ENCODE results near the gene TUBGCP6.
"Not testable (repeated sequence)": the region's sequence is repeated elsewhere in the genome, so short reads cannot be mapped to it uniquely, and the experiment has no call there.

Gene TUBGCP6

GRCh38 chr22:50169774-50170341 is 75.0 kb downstream of the TUBGCP6 start:
- Histone ChIP-seq H4K20me1 (ENCODE audit: insufficient read depth, low read length) (no peaks in the 10 kb centered on the region), H3K9me3 (ENCODE audit: insufficient read depth, low read length, severe bottlenecking) (no peaks in the 10 kb centered on the region), H3K79me2 (ENCODE audit: insufficient read depth, low read length) (no peaks in the 10 kb centered on the region), H3K9ac (ENCODE audit: low read depth, low read length) (no peak overlapping the region), H3K4me3 (ENCODE audit: low read depth in 1 of 2, low read length in 2 of 2) (no peak overlapping the region), H3K4me2 (ENCODE audit: insufficient read depth, low read length) (no peak overlapping the region), H3K27ac (ENCODE audit: low read length) (no peak overlapping the region), H2AFZ (ENCODE audit: low read depth, low read length) (no peak overlapping the region), H3K27me3 (ENCODE audit: insufficient read depth, low read length, poor library complexity) (peaks cover 8% of the 10 kb centered on the region), H3K36me3 (ENCODE audit: insufficient read depth, low read length) (no peaks in the 10 kb centered on the region), H3K4me1 (ENCODE audit: insufficient read depth, low read length) (no peaks in the 10 kb centered on the region)
- TF ChIP-seq, protein P1, sequence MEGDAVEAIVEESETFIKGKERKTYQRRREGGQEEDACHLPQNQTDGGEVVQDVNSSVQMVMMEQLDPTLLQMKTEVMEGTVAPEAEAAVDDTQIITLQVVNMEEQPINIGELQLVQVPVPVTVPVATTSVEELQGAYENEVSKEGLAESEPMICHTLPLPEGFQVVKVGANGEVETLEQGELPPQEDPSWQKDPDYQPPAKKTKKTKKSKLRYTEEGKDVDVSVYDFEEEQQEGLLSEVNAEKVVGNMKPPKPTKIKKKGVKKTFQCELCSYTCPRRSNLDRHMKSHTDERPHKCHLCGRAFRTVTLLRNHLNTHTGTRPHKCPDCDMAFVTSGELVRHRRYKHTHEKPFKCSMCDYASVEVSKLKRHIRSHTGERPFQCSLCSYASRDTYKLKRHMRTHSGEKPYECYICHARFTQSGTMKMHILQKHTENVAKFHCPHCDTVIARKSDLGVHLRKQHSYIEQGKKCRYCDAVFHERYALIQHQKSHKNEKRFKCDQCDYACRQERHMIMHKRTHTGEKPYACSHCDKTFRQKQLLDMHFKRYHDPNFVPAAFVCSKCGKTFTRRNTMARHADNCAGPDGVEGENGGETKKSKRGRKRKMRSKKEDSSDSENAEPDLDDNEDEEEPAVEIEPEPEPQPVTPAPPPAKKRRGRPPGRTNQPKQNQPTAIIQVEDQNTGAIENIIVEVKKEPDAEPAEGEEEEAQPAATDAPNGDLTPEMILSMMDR (IDR thresholded peaks at IDR 0.05; ENCODE audit: borderline replicate concordance, extremely low read depth, low read length, poor library complexity, severe bottlenecking), result no peak
- TF ChIP-seq EZH2 (IDR thresholded peaks at IDR 0.05; ENCODE audit: borderline replicate concordance, low read depth, low read length, severe bottlenecking), result no peak
- DNase-seq (no peak), ATAC-seq (ENCODE audit: insufficient read depth, low read depth) (no peak)

GRCh38 chr22:50169181-50169759 is 75.6 kb downstream of the TUBGCP6 start:
- Histone ChIP-seq H3K27ac (ENCODE audit: low read length) (no peak overlapping the region), H3K9ac (ENCODE audit: low read depth, low read length) (no peak overlapping the region), H3K4me1 (ENCODE audit: insufficient read depth, low read length) (no peaks in the 10 kb centered on the region), H3K9me3 (ENCODE audit: insufficient read depth, low read length, severe bottlenecking) (no peaks in the 10 kb centered on the region), H3K4me2 (ENCODE audit: insufficient read depth, low read length) (no peak overlapping the region), H3K27me3 (ENCODE audit: insufficient read depth, low read length, poor library complexity) (peaks cover 8% of the 10 kb centered on the region), H3K36me3 (ENCODE audit: insufficient read depth, low read length) (no peaks in the 10 kb centered on the region), H2AFZ (ENCODE audit: low read depth, low read length) (no peak overlapping the region), H3K4me3 (ENCODE audit: low read depth in 1 of 2, low read length in 2 of 2) (no peak overlapping the region), H3K79me2 (ENCODE audit: insufficient read depth, low read length) (no peaks in the 10 kb centered on the region), H4K20me1 (ENCODE audit: insufficient read depth, low read length) (no peaks in the 10 kb centered on the region)
- ATAC-seq (ENCODE audit: insufficient read depth, low read depth), result no peak
- no peak for TF ChIP-seq EZH2 (IDR thresholded peaks at IDR 0.05; ENCODE audit: borderline replicate concordance, low read depth, low read length, severe bottlenecking)
- TF ChIP-seq, protein P1 (IDR thresholded peaks at IDR 0.05; ENCODE audit: borderline replicate concordance, extremely low read depth, low read length, poor library complexity, severe bottlenecking), result no peak
- DNase-seq, result no peak

GRCh38 chr22:50168490-50169180 is 76.2 kb downstream of the TUBGCP6 start:
- not testable (repeated sequence) for H3K4me3 ChIP-seq (ENCODE audit: low read depth in 1 of 2, low read length in 2 of 2); H3K36me3 ChIP-seq (ENCODE audit: insufficient read depth, low read length); H3K27ac ChIP-seq (ENCODE audit: low read length)

DNA sequence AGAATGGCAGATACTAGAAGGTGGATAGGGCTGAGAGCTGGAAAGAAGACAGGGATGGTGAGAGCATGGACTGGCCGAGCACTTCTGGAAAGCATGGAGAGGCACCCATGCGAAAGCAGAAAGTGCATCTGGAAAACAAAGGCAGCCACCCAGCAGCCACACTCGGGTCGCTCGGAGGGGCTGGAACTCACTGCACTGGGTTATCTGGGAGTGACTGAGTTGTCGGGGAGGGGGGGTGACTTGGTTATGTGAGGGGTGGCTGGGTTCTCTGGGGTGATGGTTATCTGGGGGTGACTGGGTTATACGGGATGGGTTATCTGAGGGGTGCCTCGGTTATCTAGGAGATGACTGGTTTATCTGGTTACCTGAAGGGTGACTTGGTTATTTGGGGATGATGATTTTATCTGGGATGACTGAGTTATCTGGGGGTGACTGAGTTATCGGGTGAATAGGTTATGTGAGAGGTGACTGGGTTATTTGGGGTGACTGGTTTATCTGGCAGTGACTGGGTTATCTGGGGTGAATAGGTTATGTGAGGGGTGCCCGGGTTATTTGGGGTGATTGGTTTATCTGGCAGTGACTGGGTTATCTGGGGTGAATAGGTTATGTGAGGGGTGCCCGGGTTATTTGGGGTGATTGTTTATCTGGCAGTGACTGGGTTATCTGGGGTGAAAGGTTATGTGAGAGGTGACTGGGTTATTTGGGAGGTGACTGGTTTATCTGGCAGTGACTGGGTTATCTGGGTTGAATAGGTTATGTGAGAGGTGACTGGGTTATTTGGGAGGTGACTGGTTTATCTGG is 76.9 kb downstream of the TUBGCP6 start:
- ATAC-seq (ENCODE audit: insufficient read depth, low read depth), result no peak
- Histone ChIP-seq H3K4me1 (ENCODE audit: insufficient read depth, low read length) (no peaks in the 10 kb centered on the region), H2AFZ (ENCODE audit: low read depth, low read length) (no peak overlapping the region), H3K27me3 (ENCODE audit: insufficient read depth, low read length, poor library complexity) (no peaks in the 10 kb centered on the region), H3K9me3 (ENCODE audit: insufficient read depth, low read length, severe bottlenecking) (no peaks in the 10 kb centered on the region), H3K79me2 (ENCODE audit: insufficient read depth, low read length) (no peaks in the 10 kb centered on the region), H3K27ac (ENCODE audit: low read length) (no peak overlapping the region), H3K36me3 (ENCODE audit: insufficient read depth, low read length) (no peaks in the 10 kb centered on the region), H3K9ac (ENCODE audit: low read depth, low read length) (no peak overlapping the region), H3K4me2 (ENCODE audit: insufficient read depth, low read length) (no peak overlapping the region), H3K4me3 (ENCODE audit: low read depth in 1 of 2, low read length in 2 of 2) (no peak overlapping the region), H4K20me1 (ENCODE audit: insufficient read depth, low read length) (no peaks in the 10 kb centered on the region)
- TF ChIP-seq, protein P1 (IDR thresholded peaks at IDR 0.05; ENCODE audit: borderline replicate concordance, extremely low read depth, low read length, poor library complexity, severe bottlenecking), result no peak
- TF ChIP-seq EZH2 (IDR thresholded peaks at IDR 0.05; ENCODE audit: borderline replicate concordance, low read depth, low read length, severe bottlenecking), result no peak
- no peak for DNase-seq

More at GRCh38 chr22:50168490-50169180, 76.2 kb downstream of the TUBGCP6 start:
- H3K9ac ChIP-seq (ENCODE audit: low read depth, low read length); H3K9me3 ChIP-seq (ENCODE audit: insufficient read depth, low read length, severe bottlenecking); ATAC-seq (ENCODE audit: insufficient read depth, low read depth); H2AFZ ChIP-seq (ENCODE audit: low read depth, low read length); H3K79me2 ChIP-seq (ENCODE audit: insufficient read depth, low read length); H4K20me1 ChIP-seq (ENCODE audit: insufficient read depth, low read length); H3K4me2 ChIP-seq (ENCODE audit: insufficient read depth, low read length); H3K27me3 ChIP-seq (ENCODE audit: insufficient read depth, low read length, poor library complexity); H3K4me1 ChIP-seq (ENCODE audit: insufficient read depth, low read length); DNase-seq: not testable (repeated sequence)
